NCI-H1092 (cell line): ENCODE data around the gene XPR1.

Experiments used
- DNase-seq: peaks from one replicate; lab custom pipeline; 2025; lab: John Stamatoyannopoulos, UW

XPR1 gene

GRCh38 chr1:180615493-180616290 is 16.1 kb upstream of the XPR1 start:
- DNase-seq = no peak

GRCh38 chr1:180616439-180616838 is 15.4 kb upstream of the XPR1 start:
- no peak for DNase-seq

- DNase-seq = no peak
Observed at GRCh38 chr1:180617774-180618395, 13.9 kb upstream of the XPR1 start.

- DNase-seq = no peak
Observed at GRCh38 chr1:180620581-180620980, 11.2 kb upstream of the XPR1 start.

GRCh38 chr1:180622658-180623508 is 8.9 kb upstream of the XPR1 start:
- DNase-seq = no peak

GRCh38 chr1:180623579-180624347 is 8.1 kb upstream of the XPR1 start:
- DNase-seq = no peak

GRCh38 chr1:180626711-180627110 is 5.1 kb upstream of the XPR1 start:
- no peak for DNase-seq

- DNase-seq = no peak
Observed at GRCh38 chr1:180627411-180627810, 4.4 kb upstream of the XPR1 start.

GRCh38 chr1:180628646-180629045 is 3.2 kb upstream of the XPR1 start:
- DNase-seq = no peak

GRCh38 chr1:180630408-180631193 is 1.2 kb upstream of the XPR1 start:
- DNase-seq = no peak

- DNase-seq = peak; percentile 21
Observed at GRCh38 chr1:180631194-180631765, 542 bp upstream of the XPR1 start.

GRCh38 chr1:180632326-180633056 is 669 bp downstream of the XPR1 start:
- DNase-seq = no peak

GRCh38 chr1:180633057-180634056 is 1.5 kb downstream of the XPR1 start:
- no peak for DNase-seq

GRCh38 chr1:180636138-180636537 is 4.3 kb downstream of the XPR1 start:
- no peak for DNase-seq

GRCh38 chr1:180639871-180640270 is 8.0 kb downstream of the XPR1 start:
- no peak for DNase-seq

- no peak for DNase-seq
Observed at GRCh38 chr1:180640531-180640949, 8.7 kb downstream of the XPR1 start.

GRCh38 chr1:180641662-180642061 is 9.8 kb downstream of the XPR1 start:
- no peak for DNase-seq

GRCh38 chr1:180642781-180643180 is 11.0 kb downstream of the XPR1 start:
- DNase-seq = no peak

GRCh38 chr1:180643693-180644092 is 11.9 kb downstream of the XPR1 start:
- DNase-seq = peak; percentile 67
